HG02973 (cell line): ENCODE results near the gene MIF4GD.
"Not testable (repeated sequence)": the region's sequence is repeated elsewhere in the genome, so short reads cannot be mapped to it uniquely, and the experiment has no call there.

ENCODE experiments used
- ATAC-seq: cut with Tn5 transposase; IDR thresholded peaks from one replicate; pipeline ENCODE4 v1.9.1; 2021; ENCODE audit warnings: moderate library complexity; ENCODE audit not compliant: unreplicated experiment

The MIF4GD gene

DNA sequence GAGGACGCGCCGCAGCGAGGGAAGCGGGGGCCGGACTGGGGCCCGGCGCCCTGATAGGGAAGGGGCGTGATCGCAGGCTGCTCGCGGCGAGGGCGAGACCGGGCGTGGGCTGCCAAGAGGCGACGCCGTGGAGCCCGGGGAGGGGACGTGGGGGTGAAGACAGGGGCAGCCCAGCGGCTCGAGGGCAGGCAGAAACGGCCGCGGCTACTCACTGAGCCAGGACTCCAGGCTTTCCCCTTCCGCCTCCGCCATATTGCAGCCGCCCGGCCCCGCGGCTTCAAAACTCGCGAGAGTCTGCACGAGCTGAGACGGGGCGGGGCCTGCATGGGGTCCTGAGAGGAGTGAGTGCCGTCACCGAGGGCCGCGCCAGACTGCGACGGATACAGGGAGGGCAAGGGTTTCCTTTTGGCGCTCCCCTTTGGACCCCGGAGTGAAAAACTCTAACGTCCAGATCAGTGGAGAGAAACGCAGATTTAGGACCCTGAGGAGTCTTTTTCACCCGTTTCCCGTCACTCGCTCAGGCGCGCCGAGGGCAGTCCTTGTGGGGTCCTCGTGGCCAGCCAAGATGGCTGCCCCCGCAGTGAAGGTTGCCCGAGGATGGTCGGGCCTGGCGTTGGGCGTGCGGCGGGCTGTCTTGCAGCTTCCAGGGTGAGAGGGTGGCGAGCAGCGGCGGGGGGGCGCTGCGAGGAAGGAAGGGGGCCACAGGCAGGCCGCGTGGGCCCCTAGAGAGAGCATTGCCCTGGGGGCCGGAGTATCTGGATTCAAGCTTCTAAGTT, 9.5 kb downstream of the MIF4GD start, which contains the start of the genes GGA3 and MRPS7:
TSS of gene GGA3 (minus strand) at position 271 of the 776 bp plus-strand sequence. CDS start at position 252, 19 bp downstream.
TSS of gene MRPS7 (plus strand) at position 544 of the 776 bp plus-strand sequence. CDS start at position 566, 22 bp downstream.
- peak; percentile 86 for ATAC-seq

DNA sequence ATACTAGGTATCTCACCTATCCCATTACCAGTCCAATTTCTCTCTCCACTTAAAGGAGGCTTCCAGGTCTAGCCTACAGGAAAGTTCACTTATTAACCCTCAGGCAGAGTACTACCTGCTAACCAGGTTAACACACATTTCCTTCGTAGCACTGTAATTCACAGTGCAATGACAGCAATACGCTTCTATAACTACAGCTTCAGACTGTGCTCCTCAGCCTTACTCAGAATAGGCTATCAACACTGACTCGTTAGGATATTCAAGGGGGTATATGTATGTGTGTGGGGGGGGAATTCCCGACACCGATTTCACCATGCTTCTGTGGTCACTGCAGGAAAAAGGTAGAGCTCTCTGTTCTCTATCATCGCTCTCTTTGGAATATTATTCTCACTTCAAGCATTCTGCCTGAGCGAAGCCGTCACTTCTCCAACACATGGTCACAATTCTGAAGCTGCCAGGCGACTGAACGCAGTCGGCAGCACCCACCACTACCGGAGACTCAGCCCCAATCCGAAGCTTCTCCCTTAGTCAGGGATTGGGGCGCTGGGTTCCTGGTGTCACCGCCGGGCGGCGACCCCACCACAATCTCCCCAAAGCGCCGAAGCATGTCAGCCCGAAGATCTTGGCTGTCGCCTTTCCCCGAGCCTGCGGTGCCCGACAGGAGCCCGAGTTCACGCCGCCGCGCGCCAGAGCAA, 10.2 kb downstream of the MIF4GD start:
- peak; percentile 26 for ATAC-seq

DNA sequence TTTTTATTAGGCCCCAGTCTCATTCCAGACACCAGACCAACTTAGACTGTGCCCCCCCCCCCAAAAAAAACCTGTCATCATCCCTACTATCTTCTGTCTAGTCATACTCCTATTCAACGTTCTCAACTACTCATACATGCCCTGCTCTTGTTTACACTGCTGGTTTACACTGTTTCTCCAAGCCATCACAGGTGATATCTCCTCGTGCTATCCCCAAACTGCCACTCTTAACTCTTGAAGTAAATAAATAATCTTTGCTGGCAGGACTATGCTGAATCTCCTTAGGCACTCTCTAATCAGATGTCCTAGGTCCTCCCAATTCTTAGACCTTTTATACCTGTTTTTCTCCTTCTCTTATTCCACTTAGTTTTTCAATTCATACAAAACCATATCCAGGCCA, 13.8 kb downstream of the MIF4GD start:
- not testable (repeated sequence) for ATAC-seq

DNA sequence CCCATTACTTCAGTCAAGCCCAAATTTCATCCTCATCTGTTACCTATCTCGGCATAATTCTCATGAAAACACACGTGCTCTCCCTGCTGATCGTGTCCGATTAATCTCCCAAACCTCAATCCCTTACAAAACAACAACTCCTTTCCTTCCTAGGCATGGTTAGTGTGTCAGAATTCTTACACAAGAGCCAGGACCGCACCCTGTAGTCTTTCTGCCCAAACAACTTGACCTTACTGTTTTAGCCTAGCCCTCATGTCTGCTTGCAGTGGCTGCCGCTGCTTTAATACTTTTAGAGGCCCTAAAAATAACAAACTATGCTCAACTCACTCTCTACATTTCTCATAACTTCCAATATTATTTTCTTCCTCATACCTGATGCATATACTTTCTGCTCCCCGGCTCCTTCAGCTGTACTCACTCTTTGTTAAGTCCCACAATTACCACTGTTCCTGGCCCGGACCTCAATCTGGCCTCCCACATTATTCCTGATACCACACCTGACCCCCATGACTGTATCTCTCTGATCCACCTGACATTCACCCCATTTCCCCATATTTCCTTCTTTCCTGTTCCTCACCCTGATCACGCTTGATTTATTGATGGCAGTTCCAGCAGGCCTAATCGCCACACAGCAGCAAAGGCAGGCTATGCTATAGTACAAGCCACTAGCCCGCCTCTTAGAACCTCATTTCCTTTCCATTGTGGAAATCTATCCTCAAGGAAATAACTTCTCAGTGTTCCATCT, 14.9 kb downstream of the MIF4GD start:
- not testable (repeated sequence) for ATAC-seq

DNA sequence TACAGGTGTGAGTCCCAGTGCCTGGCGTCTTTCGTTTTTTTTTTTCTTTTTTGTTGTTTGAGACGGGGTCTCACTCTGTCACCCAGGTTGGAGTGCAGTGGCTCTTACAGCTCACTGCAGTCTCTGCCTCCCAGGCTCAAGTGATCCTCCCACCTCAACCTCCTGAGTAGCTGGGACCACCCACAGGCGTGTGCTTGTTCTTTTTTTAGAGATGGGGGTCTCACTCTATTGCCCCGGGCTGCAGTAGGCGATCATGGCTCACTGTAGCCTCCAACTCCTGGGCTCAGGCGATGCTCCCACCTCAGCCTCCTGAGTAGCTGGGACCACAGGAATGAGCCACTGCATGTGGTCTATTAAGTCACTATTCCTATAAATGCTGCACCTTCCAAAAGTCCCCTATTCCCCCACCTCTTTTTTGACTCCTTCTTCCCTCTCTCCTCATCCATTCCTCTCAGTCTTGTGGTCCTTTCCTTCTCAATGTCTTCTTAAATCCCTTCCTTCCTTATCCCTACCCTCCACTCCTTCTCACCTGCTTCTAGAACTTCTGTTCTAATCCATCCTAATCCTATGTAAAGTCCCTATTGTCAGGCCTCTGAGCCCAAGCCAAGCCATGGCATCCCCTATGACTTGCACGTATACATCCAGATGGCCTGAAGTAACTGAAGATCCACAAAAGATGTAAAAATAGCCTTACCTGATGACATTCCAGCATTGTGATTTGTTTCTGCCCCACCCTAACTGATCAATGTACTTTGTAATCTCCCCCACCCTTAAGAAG, 18.8 kb downstream of the MIF4GD start:
- ATAC-seq, result no peak

DNA sequence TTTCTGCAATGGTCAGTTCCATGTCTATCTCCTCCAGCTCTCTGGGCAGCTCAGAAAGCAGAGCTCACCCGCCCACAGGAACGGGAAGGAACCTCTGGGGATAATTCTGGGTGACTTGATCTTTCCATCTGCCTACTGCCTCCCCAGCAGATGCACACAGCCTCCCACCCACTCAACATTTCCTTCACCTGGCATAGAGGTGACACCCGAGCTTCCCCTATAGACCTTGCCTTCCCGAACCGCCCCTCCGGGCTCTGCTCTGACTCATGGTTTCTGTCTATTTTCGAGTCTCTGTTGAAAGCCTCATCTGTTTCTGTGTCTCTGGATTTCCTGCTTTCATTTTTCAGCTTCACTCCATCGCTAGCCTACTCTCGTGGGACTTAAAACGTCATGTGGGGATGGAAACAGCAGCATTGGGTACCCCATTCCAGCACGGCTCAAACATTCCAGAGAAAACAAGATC, 21.0 kb downstream of the MIF4GD start:
- ATAC-seq, result peak; percentile 82

DNA sequence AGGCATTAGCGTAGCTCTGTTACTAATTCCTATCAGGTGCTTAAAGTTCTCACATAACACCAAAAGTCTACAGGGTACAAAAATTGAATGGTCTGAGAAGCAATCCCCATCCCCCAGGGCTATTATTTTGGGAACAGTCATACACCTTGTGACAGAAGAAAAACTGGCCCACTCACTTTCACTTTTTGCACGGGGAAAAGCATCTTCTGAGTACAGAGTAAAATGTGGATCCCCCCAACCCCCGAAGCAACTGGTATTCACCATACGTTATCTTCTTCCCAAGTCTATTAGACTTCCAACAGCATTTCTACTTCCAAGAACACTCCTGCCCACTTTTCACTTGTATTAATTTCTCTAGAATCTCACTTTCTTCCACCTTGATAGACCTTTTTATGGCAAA, 21.5 kb downstream of the MIF4GD start:
- ATAC-seq, result no peak

DNA sequence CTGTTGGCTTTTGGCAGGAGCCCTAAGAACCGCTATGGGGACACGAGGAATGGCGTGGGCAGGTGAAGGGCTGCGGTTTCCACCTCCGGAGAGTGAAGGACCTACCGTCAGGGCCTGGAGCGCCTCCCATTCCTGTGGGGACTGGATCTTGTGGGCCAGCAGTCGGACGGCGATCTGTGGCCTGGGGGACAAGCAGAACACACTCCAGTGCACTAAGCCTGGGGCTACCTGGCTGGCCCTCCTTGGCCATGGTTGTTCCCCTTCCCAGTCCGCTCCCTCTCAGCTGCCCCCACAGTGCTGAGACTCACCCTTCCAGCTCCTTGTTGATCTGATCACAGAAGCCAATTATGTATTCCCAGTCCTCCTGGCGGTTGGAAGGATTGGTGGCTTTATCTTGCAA, 24.6 kb downstream of the MIF4GD start:
- ATAC-seq, result no peak

DNA sequence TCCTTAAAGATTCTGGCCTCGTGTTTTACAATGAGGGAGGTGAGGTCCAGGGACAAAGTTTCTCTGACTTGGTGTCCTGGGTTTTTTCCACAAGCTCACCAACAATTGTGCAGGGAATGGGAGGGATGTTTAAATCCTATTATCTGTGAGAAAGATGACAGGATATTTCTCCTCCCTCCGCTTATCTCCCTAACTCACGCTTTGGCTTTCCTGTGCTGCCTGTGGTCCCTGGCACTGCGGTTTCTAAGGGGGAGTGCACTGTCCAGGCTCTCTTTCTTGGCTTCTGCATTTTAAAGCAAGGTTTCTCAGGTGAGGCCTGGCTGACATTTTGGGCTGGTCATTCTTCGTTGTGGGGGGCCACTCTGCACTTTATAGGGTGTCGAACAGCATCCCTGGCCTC, 26.0 kb downstream of the MIF4GD start:
- ATAC-seq, result no peak

DNA sequence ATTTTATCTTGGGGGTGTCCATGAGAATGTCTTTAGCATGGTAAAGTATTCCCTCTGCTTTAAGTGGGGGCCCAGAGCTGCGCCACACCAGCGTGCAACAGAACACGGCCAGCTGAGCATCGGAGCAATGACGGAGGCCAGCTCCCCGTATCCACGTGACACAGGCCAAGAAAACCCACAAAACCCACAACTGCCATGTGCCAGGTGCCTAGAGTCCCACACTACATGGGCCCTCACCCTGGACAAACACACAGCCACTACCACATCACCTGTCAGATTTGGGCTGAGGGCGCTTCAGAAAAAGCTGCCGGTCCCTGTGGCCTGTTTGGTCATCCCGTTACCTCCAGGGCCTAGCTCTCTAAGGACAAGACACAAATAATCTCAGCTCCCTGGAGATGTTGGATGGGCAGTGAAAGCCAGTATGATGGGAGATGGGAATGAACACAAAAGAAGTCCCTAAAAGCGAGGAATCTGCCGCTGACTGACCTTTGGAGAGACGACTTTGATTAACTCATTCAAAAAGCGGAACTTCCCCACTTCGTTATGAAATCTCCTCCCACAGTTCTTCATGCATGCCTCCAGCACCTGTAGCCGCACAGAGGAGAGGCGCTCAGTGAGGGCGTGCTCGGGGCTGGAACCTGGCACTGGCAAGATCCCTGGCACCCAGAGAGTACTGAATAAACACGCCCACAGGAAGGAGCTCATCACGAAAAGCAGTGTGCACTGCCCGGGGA, 26.7 kb downstream of the MIF4GD start:
- no peak for ATAC-seq

DNA sequence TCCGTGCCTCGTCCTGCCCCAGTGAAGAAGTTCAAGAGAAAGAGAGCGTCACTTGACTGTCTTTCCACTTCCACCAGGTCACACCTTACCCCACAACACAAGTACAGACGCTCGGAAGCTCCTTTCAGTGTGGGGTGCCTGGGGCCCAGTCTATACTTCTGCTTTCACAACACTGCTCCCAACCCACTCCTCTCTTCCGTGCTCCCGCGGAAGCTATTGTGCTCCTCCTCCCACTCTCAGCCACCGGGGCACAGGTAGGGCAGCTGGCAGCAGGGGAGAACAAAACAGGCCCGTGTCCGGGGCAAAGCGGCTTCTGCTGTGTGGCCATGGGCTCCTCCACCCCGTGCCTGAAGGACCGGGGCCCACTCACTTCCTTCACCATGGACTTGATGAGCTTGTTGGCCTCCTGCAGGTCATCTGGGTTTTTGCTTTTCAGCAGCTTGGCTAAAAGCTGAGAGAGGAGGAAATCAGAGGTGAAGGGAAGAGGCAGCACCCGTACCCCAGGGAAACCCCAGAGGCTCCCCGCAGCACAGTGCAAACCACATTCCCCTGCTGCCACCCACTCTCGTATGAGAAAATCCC, 28.5 kb downstream of the MIF4GD start:
- ATAC-seq, result no peak

DNA sequence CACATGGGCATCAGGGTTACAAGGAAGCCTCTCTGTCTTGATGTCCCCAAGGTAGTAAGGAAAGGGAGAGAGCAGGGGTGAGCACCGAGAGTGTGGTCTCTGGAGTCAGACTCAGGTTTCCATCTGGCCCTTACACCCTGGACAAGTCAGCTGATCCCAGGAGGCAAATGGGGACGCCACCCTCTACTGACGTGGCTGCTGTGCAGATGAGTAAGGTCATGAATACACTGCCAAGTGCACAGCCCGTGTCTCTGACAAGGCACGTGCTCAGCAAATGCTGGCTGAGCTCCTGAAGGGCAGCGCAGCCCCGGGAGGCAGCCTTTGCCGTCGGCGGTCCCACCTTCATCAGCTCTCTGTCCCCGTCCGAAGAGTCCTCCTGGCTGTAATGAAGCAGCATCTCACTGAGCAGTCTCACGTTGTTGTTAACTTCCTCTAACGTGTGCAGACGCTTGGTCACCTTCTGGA, 29.0 kb downstream of the MIF4GD start:
- no peak for ATAC-seq

DNA sequence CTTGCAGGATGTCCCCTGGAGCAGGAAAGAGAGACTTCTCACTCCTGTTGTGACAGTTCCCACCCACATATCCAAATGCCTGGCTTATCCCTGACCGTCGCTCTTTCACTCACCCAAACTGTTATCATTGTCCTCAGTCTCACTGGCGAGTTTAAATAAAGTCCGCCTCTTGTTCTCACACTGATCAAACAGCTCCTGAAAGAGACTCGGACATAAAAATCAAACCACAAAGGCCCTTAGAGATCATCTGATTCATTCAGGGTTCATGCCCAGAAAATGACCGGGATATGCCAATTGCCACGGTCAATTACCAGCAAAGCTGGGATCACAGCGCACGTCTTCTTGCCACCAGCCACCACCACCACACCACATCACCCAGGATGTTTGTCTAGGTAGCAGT, 29.5 kb downstream of the MIF4GD start:
- ATAC-seq, result no peak

DNA sequence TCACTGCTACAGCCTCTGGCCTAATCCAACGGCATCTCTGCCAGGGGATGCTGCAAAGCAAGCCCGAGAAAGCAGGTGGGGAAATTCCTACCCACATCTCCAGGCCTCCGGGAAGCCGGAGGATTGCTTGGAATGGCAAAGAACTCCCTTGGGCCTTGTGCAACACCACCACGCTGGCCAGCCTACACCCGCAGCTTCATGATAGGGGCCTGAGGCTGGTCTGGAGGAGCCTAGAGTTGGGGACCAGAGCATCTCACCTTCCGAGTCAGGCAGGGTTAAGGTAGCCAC, 29.9 kb downstream of the MIF4GD start:
- no peak for ATAC-seq

DNA sequence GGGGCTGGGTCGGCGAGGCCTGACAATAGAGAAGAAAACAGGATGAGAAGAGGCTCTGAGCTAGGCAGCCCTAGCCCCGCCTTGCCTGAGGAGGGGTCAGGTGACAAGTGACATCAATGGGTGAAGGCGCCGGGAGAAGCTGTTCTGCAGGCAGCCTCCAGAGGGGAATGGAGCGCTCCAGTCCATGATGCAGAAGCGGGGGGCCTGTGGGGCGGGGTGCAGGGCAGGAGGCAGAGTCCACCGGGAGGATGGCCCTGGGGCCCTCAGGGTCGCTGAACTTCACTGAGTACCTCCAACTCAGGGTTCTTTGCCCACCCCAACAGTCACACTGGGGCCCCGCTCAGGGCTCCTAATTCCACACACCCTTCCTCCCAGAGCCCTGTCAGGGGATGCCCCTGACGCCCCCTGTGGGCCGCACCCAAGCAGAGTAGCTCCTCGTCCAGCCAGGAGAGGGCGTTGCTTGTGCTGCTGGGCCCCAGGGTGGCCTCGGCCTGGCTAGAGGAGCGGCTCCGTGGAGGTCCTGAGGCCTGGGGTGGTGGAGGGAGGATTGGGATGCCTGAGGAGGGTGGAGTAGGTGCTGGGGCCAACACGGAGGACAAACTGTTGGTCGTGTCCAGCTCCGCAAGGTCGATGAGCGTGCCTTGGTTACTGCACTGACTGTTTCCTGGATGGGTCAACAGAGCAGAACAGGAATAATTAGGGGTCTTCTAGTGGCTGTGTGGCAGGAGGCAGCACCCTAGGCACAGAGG, 30.5 kb downstream of the MIF4GD start:
- ATAC-seq, result no peak

DNA sequence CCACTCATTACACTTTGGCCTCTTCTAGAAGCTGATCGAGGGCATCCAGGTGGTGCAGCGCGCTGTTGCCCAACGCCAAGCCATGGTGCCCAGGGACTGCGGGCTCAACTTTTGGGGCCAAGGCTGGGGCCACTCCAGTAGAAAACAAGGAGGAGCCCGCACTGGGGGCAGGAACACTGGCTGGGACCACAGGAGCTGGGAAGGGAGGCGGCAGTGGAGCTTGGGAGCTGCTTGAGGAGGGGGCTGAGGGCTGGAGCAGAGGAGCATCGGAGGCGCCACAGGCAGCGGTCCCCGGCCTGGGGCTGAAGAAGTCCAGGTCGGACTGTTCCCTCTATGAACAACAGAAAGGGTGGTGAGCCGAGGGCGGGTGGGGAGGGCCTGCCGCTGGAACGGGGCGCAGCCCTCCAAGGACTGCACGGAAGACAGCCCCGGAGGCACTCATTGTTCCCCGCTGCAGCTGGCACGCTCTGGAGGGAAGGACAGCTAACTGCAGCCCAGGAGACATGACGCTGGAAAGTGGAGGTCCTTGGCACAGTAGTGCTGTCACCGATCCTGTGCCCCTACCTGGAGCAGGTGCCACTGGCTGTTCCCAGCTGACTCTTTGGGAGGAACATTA, 31.1 kb downstream of the MIF4GD start:
- no peak for ATAC-seq

DNA sequence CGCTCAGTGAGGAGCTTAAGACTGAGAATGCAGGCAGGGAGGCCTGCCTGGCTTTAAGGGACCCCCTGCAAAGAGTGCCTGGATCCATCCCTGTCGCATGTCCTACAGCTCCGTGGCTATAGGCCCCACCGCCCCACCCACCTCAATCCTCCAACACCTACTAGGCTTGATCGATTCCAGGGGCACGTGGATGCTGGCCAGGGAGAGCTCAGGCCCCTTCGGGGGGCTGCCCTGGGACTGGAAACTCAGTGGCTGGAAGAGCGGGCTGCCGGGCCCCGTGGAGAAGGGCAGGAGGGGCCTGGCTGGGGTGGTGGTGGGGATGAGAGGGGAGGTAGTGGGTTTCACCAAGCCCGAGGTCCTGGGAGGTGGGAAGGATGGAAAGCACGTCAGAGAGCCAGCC, 31.8 kb downstream of the MIF4GD start:
- ATAC-seq, result no peak

DNA sequence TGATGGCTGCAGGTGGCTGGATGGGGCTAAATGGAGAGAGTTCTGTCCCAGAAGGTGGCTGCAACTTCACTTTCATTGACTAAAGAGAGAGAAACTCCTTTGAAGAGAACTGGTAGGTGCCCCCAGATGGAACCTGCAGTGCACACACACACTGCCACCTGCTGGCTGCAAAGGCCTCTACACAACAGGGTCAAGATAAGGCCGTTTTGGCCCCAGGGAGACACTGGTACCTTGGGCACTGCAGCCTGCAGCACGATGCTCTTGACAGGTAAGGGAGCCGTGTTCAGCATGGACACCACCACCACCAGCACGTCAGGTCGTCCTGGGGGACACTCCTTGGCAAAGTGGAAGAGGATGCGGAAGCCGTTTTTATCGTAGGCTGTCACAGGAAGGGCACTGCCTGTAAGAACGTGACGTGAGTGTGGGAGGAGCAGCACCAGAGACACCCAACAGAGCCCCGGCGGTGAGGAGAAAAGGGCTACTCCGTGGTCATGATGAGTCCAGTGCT, 32.3 kb downstream of the MIF4GD start:
- ATAC-seq, result no peak
